GM19239 (cell line): ENCODE results near the gene PEAK3.

Source experiments
- DNase-seq: peaks from one replicate; pipeline ENCODE4 v3.0.0; 2011; ENCODE audit warnings: low spot score; ENCODE audit not compliant: insufficient read length
- FAIRE-seq: peaks from 2 replicates; lab custom pipeline; 2011; peaks lifted over from hg19 to GRCh38; lab: Jason Lieb, UNC

Gene PEAK3

GRCh38 chr19:2253106-2254063 is 28.6 kb downstream of the PEAK3 start:
- FAIRE-seq (no peak), DNase-seq (no peak)

- DNase-seq (no peak), FAIRE-seq (no peak)
Measured at GRCh38 chr19:2252797-2253105, 29.2 kb downstream of the PEAK3 start.

GRCh38 chr19:2252055-2252796 is 29.7 kb downstream of the PEAK3 start:
- no peak for DNase-seq
- FAIRE-seq, result no peak

GRCh38 chr19:2251106-2252054 is 30.6 kb downstream of the PEAK3 start:
- no peak for DNase-seq
- FAIRE-seq, result no peak

GRCh38 chr19:2250766-2251105 is 31.2 kb downstream of the PEAK3 start:
- DNase-seq (no peak), FAIRE-seq (no peak)

- FAIRE-seq (no peak), DNase-seq (no peak)
Measured at GRCh38 chr19:2249880-2250765, 31.9 kb downstream of the PEAK3 start.

- FAIRE-seq, result no peak
Measured at GRCh38 chr19:2249010-2249866, 32.7 kb downstream of the PEAK3 start, which contains the start of gene AMH. Gene AMH, plus strand, starts transcription at chr19:2249323. Its CDS starts 10 bp downstream, at chr19:2249333.

GRCh38 chr19:2248136-2249009 is 33.6 kb downstream of the PEAK3 start:
- FAIRE-seq, result no peak
- no peak for DNase-seq

More at GRCh38 chr19:2249010-2249866, 32.7 kb downstream of the PEAK3 start, which contains the start of gene AMH:
- no peak for DNase-seq

GRCh38 chr19:2247433-2248101 is 34.4 kb downstream of the PEAK3 start:
- no peak for FAIRE-seq
- DNase-seq, result no peak

- no peak for FAIRE-seq
- no peak for DNase-seq
Measured at GRCh38 chr19:2246801-2247361, 35.1 kb downstream of the PEAK3 start.

- FAIRE-seq (no peak), DNase-seq (no peak)
Measured at GRCh38 chr19:2246014-2246620, 35.9 kb downstream of the PEAK3 start.

GRCh38 chr19:2245273-2245672 is 36.7 kb downstream of the PEAK3 start:
- DNase-seq (no peak), FAIRE-seq (no peak)

- FAIRE-seq, result no peak
- DNase-seq, result no peak
Measured at GRCh38 chr19:2244486-2244885, 37.5 kb downstream of the PEAK3 start.

GRCh38 chr19:2244125-2244411 is 37.9 kb downstream of the PEAK3 start:
- DNase-seq (no peak), FAIRE-seq (no peak)

GRCh38 chr19:2243274-2244124 is 38.5 kb downstream of the PEAK3 start:
- DNase-seq, result no peak
- no peak for FAIRE-seq

GRCh38 chr19:2242816-2243215 is 39.2 kb downstream of the PEAK3 start:
- DNase-seq (no peak), FAIRE-seq (no peak)
